HG03432 (cell line): ENCODE data around the gene HNRNPUL1.

ENCODE experiments used
- ATAC-seq: cut with Tn5 transposase; IDR thresholded peaks from one replicate; pipeline ENCODE4 v1.9.1; 2021; ENCODE audit warnings: mild to moderate bottlenecking, moderate library complexity; ENCODE audit not compliant: unreplicated experiment

HNRNPUL1 gene

GRCh38 chr19:41351339-41352245 is 87.4 kb downstream of the HNRNPUL1 start:
- peak; percentile 41 for ATAC-seq

- ATAC-seq = no peak
These were observed 88.1 kb downstream of the HNRNPUL1 start for GRCh38 chr19:41352279-41352608.

DNA sequence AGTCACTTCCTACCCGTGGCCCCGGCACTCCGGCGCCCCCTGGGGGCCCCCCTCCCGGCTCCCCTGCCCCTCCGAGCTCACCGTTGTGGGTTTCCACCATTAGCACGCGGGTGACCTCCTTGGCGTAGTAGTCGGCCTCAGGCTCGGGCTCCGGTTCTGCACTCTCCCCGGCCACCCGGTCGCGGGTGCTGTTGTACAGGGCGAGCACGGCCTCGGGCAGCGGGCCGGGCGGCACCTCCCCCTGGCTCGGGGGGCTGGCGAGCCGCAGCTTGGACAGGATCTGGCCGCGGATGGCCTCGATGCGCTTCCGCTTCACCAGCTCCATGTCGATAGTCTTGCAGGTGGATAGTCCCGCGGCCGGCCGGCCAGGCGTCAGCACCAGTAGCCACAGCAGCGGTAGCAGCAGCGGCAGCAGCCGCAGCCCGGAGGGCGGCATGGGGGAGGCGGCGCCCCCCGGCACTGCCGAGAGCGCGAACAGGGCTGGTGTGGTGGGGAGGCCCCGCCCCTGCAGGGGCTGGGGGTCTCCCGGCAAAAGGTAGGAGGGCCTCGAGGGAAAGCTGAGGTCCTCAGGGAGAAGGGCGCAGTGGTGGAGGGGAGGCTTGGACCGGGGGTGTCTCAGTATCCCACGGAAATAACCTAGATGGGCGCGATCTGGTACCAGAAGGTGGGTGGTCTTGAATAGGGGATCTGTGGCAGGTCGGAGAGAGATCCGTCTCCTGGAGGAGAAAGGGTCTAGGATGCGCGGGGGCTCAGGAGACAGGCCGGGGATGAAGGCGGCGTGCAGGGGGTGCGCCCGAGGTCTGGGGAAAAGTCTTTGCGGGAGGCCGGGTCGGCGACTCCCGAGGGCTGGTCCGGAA is 88.7 kb downstream of the HNRNPUL1 start:
- ATAC-seq = peak; percentile 3

GRCh38 chr19:41353466-41354342 is 89.5 kb downstream of the HNRNPUL1 start, which contains the start of gene TGFB1:
TSS of gene TGFB1 (minus strand) at chr19:41353922. CDS start at chr19:41353044, 878 bp downstream.
- ATAC-seq = peak; percentile 48

- ATAC-seq = no peak
These were observed 90.3 kb downstream of the HNRNPUL1 start for GRCh38 chr19:41354343-41354953.

DNA sequence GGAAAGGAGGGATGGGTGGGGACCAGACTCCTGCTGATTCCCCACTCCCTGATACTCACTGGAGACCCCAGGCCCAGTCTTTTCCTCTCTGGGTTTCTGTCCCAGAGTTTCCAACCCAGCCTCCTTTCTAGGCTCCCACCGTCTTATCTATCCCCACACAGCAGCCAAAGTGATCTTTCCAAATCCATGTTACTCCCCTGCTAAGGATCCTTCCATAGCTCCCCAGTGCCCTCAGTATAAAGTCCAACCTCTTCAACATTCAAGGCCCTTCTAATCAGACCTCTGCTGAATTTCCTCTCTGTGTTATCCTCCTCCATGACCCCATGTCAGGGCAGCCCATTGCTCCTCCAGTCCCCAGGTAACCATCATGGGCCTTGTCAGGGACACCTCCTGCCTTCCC is 90.9 kb downstream of the HNRNPUL1 start:
- no peak for ATAC-seq

- no peak for ATAC-seq
These were observed 91.6 kb downstream of the HNRNPUL1 start for GRCh38 chr19:41355802-41356201.

GRCh38 chr19:41356984-41357739 is 93.0 kb downstream of the HNRNPUL1 start:
- no peak for ATAC-seq
